ELR (cell line): Measurements from ENCODE around the gene COX18.

Experiments used
- DNase-seq: peaks from one replicate; pipeline ENCODE4 v3.0.0-alpha.2; 2015; ENCODE audit warnings: low read depth

The COX18 gene

GRCh38 chr4:73069338-73070073 is at the start of gene COX18:
COX18 (minus strand) TSS chr4:73069716; CDS start chr4:73069649, 67 bp downstream.
- peak; percentile 98 for DNase-seq

GRCh38 chr4:73109493-73109892 is 40.0 kb upstream of the COX18 start:
- no peak for DNase-seq

GRCh38 chr4:73104695-73105094 is 35.2 kb upstream of the COX18 start:
- no peak for DNase-seq

- peak; percentile 17 for DNase-seq
These were observed 34.4 kb upstream of the COX18 start for GRCh38 chr4:73103799-73104503.

GRCh38 chr4:73099143-73099542 is 29.6 kb upstream of the COX18 start:
- DNase-seq = no peak

GRCh38 chr4:73098713-73099112 is 29.2 kb upstream of the COX18 start:
- DNase-seq = no peak

- no peak for DNase-seq
These were observed 28.5 kb upstream of the COX18 start for GRCh38 chr4:73098016-73098415.

- no peak for DNase-seq
These were observed 23.4 kb upstream of the COX18 start for GRCh38 chr4:73092868-73093267.

GRCh38 chr4:73090738-73091137 is 21.2 kb upstream of the COX18 start:
- no peak for DNase-seq

- no peak for DNase-seq
These were observed 18.4 kb upstream of the COX18 start for GRCh38 chr4:73087871-73088270.

GRCh38 chr4:73086095-73086868 is 16.8 kb upstream of the COX18 start:
- DNase-seq = no peak

GRCh38 chr4:73080789-73081188 is 11.3 kb upstream of the COX18 start:
- no peak for DNase-seq

- DNase-seq = no peak
These were observed 6.3 kb upstream of the COX18 start for GRCh38 chr4:73075832-73076231.

GRCh38 chr4:73070074-73070390 is 516 bp upstream of the COX18 start:
- no peak for DNase-seq

- peak; percentile 51 for DNase-seq
These were observed 802 bp downstream of the COX18 start for GRCh38 chr4:73068491-73069337.

- peak; percentile 53 for DNase-seq
These were observed 1.5 kb downstream of the COX18 start for GRCh38 chr4:73067971-73068394.

GRCh38 chr4:73066928-73067327 is 2.6 kb downstream of the COX18 start:
- DNase-seq = no peak

- DNase-seq = no peak
These were observed 3.1 kb downstream of the COX18 start for GRCh38 chr4:73066445-73066844.

- no peak for DNase-seq
These were observed 5.0 kb downstream of the COX18 start for GRCh38 chr4:73064536-73064935.

GRCh38 chr4:73055241-73055897 is 14.1 kb downstream of the COX18 start:
- no peak for DNase-seq

GRCh38 chr4:73053974-73054480 is 15.5 kb downstream of the COX18 start:
- DNase-seq = peak; percentile 9
